HG03159 (cell line): Measurements from ENCODE around the gene RGS6.

Experiments used
- ATAC-seq: cut with Tn5 transposase; IDR thresholded peaks from one replicate; pipeline ENCODE4 v1.9.1; 2021; ENCODE audit warnings: mild to moderate bottlenecking, moderate library complexity; ENCODE audit not compliant: unreplicated experiment

Gene RGS6

DNA sequence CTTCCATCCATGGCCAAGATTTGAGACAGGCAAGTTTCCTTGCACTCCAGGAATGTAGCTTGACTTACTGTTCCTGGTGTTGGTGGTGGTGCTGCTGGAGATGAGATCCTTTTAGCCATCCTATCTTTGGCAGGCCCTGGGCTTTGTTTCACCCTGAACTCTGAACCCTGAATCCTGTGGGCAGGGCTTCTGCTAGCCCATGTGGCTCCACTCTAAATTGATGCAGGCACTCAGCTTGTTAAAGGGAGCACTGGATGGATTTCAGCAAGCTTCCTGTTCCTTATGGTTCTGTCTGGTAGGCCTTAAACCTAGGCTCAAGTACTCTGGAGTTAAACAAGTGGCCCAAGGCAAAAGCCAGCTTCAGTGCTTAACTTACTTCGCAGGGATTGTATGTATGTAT, 138.2 kb downstream of the RGS6 start:
- ATAC-seq: no peak

DNA sequence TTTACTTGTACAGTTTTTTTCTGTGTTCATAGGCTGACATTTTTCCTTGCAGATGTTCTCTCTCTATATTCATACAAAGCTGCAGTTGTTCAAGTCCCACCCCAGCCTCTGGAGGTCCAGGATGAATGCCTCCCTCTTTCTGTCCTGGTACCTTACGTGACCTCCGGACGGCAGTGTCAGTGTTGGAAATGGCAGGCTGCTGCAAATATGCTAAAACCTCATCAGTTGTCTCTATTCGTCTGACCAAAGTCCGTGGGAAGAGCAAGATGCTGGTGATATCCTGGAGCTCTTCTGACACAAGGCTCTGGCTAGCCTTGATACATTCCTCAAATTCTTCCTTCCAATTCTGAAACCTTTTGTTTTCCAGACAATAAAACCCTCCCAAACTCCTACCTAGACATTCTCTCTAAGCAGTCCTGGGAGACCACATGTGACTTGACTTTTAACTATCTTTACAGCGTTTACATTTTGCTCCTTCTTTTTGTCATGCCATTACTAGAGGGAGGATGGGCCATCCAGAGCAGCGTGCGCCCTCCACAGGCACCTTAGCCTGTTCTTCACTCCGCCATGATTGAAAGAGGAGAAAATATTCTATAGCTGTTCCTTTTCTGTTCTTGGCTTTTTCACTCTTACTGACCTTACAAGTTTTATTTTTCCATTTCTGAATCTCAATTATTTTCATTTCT, 143.6 kb downstream of the RGS6 start:
- ATAC-seq: no peak

DNA sequence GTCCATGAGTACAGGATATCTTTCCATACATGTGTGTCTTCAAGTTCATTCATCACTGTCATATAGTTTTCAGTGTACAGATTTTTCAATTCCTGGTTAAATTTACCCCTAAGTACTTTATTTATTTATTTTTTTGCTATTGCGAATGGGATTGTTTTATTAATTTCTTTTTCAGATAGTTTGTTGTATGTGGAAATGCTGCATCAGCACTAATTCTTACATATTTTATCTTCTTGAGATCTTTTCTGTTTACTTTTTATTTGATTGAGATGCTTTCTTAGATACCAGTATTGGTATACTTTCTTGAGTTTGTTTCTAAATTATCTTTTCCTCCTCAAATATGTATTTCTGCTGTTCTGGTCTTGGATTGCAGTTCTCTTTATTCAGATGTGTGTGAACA, 148.9 kb downstream of the RGS6 start:
- ATAC-seq: no peak

DNA sequence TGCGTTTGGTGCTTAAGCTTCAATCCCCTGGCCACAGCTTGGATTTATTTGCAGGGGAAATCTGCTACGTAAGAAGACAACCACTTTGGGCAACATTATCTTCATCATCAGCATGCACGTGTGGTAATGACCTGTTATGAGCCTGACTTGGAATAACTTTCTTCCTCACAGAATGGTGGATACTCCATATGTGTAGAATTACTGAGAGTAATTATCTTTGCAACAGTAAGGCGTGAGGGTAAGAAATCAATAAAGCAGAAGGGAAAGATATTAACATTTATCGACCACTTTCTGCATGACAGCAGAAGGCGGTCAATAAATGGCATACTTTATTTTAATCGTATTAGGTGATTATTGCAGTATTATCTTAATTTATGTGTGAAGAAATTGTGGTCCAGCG, 152.7 kb downstream of the RGS6 start:
- no peak for ATAC-seq

DNA sequence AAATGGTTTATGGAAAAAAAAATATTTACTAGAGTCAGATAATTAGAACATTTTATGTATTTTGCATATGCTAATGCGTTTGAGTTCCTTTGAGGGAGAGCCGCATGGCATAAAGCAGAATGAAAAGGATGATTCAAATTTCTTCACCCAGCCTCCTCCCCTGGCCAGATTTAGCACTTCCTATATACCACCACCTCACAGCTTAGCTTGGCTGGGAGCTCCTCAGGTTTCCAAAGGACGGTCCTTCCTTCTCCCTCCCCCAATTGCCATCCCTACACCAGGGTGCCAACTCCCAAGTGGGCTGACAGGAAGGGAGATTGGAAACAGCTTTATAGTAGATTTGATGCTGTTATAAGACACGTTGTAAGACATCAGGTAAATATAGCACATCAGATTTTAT, 157.4 kb downstream of the RGS6 start:
- ATAC-seq: no peak

DNA sequence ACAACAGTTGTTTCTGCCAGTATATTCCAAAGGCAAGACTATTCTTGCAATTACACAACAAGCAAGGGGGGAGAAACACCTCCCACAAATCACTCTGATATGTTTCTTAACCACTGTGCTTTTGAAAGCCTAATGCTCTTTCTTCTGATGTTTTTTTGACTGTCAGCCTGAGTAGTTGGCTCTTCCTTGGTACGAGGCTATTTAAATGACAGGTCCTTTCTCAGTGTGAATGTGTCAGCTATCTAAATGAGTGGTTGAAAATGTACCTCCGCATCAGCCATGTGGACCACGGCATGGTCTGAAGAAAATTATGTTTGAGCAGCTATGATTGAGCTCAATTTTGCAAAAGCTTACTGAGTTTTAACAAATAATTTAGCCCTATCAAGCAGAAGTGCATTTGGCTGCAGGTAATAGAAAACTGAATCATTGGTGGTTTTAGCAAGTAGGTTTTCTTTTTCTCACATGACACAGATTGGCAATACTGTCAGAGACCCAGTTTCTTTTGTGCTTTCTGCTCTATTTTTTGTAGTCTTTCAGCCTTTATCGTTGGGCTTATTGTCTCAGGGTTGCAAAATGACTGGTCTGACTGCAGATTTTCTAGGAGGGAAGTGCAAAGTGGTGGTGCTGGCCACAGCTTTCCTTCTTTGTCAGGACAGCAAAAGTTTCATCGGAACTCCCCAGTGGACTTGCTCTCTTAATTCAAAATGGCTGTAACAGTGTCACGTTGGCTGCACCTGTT, 162.8 kb downstream of the RGS6 start:
- ATAC-seq: no peak

DNA sequence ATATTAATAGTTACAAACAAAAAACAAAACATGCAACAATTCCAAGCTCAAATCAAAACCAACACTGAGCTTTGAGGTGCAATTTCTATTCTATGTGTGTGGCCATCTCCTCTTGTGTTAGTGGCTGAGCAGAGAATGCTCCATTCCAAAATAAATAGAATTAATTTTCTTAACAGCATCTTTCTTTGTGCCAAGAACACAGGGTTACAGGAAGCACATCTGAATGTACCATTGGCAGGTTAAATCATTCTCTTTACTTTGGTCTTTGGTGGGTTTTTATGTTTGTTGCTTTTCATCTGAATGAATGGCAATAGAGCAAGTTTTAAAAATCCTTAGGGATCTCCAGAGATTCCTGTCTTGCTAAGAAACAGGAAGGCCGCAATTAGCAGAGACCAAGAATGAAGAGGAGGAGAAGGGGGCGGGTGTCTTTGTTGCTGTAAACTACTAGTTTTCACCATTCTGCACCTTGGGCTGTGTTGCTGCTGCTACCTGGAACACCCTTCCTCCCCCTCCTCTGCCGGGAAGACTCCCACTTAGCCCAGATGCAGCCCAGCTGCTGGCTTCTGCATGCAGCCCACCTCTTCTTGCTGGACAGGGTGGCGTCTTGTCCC, 165.0 kb downstream of the RGS6 start:
- ATAC-seq: no peak

DNA sequence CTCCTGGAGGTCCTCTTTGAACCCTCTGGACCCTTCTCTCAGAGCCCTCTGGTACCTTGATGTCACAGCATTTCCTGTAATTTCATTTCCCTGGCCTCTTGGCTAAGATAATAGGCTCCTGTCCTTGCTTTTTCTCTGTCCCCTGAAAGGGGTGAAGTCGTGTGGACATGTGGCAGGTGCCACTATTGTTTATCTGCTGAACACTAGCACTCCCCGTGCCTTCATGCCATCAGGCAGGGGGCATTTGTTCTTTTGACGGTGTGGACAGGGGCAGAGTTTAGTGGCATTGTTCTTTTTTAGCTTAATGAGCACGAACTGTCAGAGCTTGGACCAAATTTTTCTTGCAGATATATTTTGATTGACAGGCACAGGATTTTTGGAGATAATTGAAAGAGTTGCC, 166.0 kb downstream of the RGS6 start:
- ATAC-seq: no peak

DNA sequence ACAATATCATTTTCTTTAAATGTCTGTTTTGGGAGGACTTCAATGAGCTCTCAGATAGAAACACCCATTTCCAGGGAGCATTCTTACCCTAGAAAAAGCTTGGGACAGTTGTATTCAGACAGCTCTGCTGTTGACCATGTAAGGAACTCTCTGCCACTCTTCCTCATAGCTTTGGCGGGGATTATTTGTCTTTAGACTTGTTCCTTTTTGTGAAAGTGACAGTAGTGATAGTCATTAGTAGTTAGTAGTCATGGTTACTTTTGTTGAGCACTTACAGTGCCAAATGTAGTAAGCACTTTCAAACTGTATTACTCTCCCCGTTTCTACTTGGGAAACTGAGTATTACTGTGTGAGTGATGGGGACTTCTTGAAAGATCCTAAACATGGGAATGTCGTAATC, 167.3 kb downstream of the RGS6 start:
- ATAC-seq: no peak

DNA sequence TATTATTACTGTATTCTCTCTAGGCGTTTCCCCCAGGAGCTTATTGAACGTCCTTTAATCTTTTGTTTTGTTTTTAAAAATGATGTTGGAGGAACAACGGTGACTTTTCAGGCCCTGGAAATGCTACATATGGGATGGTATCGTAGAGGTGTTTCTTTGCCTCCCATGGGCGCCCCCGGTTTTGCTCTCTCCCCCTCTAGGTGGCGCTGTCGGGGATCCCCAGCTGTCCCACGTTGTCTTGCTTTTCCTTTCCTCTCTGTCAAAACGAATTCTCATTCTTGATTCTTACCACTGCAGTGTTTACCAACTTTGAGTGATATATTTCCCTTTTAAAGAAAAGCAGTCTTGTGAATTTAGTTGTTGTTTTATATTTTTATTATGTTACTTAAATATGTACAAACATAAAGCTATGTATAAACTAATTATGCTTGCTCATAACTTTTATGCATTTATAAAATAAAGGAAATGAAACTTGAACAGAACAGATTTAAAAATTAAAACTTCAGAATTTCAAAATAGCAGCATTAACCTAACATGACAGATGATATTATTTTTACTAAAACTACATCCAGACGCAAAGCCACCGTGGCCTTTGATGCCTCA, 171.9 kb downstream of the RGS6 start:
- no peak for ATAC-seq

DNA sequence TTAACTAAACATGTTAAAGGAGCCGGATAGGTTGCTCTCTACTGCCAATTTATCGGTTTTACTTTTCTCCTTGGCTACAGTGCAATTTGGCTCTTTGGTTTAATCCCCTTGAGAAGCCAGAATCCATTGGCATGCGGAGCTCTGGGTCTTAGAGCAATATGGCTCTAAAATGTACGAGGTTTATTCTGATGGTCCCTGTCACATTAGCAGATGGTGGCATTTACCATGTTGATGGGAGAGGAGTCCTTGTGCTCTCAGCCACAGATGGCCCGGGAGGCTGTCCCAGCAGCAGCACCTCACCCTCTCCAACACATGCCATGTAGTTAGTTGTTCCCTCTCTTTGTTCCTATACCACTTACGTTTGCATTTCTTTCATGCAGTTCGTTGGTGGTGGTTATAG, 179.7 kb downstream of the RGS6 start:
- ATAC-seq: no peak

DNA sequence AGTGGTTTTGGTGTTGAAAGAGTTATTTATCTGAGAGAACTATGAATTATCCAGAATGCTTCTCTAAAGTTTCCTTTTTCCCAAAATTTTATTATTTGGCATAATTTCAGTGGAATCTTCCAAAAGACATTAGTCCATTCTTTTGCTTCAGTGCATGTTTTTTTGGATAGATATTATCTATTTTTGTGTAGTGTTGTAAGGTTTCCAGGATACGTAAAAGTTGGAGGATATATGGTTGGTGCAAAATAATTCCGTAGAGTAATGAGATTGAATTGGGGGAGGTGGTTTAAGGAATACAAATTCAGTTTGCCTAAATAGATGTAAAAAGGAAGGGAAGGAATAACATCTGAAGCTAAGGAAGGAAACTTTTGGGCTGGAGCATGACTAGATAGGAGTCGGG, 186.6 kb downstream of the RGS6 start:
- no peak for ATAC-seq

DNA sequence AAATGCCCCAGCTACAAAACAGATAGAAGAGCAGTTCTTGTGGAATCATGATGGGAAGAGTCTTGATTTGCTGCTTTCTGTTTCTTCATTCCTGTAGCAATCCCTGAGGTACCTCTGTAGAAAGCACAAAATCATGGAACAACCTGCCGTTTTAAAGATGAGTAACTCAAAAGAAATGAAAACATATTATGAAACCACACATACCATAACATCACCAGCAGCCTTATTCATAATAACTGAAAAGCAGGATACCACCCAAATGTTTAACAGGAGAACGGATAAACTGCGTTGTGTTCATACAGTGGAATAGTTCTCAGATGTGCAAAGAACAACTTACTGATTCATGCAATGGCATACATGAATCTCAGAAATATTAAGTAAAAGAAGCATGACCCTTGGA, 188.1 kb downstream of the RGS6 start:
- no peak for ATAC-seq

DNA sequence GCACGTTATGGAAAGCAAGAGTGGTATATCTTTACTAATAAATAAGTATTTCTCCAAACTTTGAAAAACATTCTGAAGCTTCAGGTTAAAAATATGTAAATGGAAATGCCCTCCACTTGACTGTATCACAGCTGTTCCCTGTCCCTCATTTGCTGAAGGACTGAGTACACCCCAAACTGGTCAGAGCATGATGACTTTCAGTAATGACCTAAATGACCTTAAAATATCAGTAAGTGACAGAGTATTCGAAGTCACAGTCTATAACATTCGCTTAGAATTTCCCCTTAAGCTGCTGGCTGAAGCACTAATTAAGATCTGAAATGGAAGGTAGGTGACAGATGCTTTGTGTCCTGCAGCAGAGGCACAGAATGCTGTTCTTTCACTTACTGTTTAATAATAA, 191.5 kb downstream of the RGS6 start:
- ATAC-seq: no peak

DNA sequence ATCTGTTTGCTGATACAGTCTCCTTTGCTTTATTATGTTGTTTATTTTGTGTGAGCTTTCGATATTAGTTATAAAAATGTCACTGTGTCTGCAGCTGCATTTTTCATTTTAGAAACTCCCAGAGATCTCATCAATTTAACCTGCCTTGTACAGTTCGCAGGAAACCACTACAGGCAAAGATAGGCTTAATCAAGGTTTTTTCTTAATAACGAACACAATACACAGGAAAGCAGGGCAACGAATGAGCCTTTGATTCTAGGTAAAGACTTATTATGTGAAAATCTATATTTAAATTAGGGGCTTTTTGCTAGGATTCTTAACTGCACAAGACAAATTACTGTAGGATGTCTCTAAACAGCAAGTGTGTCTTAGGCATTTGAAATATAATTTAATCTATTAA, 191.9 kb downstream of the RGS6 start:
- ATAC-seq: no peak

DNA sequence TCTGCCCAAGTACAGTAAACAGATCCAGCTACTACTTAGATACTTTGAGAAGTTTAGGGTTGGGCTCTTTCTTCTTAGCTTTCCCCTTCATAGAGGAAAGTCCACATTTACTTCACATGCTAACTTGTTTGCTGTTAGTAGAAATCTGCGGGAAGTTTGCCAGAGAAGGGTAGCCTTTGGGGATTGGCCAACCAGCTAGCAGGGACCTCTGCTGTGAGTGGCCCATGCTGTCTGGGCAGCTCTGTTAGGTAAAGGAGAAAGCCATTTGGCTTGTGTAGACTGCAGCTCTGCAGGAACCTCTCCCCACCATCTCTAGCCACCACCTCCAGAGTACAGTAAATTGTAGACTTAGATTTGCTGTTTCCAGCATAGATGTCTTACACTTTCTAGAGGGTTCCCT, 193.9 kb downstream of the RGS6 start:
- no peak for ATAC-seq

DNA sequence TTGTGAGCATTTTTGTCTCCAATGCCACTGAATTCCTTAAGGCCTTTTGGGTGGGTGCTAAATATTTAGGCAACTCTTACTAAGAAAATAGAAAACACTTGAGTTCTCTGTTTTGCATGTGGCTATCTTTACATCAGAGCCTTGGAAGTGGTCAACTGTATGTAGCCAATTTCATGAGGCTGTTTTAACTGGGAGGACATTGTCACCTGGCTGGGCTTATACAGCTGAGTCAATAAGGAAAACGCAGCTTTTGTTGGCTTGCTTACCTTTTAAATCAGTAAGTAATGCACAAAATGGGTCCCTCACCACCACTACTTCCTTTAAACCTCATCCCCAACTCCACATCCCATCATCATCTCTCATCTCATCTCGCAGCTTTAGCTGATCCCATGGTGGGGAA, 194.3 kb downstream of the RGS6 start:
- ATAC-seq: no peak

DNA sequence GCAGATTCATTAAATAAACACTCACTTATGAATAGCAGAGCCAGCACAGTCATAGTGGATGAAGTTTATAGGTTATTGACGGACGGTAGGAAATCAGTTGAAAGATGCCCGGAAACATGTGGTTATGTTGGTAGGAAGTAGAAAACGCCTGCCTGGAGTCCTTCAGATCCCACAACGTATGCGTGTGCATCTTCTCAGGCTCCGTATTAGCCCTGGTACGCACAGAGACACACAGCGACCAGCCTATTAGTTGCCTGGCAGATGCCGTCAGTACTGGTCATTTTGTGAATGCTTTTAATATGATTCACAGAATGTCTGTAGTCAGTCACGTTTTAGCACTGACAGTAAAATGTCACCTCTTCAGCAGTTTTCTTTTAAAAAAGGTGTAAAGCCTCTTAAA, 196.4 kb downstream of the RGS6 start:
- ATAC-seq: no peak

DNA sequence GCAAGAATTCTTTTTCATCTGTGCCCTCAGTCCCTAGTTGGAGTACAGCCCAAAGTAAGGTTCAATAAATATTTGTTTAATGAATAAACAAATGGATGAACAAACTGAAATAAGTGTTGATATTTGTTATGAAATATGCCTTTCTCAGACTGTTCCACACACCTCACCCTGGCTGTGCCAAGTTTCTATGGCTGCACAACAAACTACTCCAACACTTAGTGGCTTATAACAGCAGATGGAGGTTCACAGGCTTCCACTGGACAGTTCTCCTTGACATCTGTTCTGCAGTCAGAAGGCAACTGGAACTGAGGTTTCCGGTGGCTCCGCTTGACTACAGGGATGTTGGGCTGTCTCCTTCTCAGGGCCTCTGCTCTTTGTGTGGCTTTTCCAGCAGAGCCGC, 197.1 kb downstream of the RGS6 start:
- no peak for ATAC-seq

DNA sequence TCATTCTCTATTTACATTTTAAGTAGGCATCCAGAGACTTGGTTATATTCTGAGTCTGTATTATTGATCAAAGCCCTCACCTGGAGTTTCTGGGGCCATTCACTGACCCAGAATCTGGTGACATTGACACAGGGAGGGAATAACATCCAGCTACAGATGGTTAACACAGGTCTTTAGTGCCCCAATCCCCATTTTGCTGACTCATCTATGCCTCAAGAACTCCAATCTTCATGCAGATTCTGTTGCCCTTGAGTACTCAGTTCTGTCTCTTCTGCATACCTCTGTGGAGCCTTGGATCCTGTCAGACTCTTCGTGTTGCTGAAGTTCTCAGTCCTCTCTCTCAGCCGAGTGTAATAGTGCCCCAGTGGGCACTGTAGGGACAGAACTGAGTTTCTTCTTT, 208.9 kb downstream of the RGS6 start:
- no peak for ATAC-seq

DNA sequence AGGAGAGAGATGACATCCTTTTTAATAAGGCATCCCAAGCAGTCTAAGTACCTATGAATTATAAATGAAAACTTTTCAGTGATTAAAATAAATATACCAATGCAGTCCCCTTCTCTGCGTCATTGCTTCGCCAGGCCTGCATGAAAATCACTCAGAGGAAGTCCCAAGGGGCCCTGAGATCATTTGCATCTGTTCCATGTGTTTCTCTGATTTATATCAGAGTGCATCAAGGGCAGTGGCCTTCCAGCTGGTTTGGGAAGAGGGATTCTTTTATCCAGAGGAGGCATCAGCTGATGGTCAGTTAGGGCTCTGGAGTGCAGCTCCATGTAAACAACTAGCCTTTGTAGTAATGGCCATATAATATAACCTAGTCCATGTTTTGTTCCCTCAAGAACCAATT, 210.1 kb downstream of the RGS6 start:
- no peak for ATAC-seq

DNA sequence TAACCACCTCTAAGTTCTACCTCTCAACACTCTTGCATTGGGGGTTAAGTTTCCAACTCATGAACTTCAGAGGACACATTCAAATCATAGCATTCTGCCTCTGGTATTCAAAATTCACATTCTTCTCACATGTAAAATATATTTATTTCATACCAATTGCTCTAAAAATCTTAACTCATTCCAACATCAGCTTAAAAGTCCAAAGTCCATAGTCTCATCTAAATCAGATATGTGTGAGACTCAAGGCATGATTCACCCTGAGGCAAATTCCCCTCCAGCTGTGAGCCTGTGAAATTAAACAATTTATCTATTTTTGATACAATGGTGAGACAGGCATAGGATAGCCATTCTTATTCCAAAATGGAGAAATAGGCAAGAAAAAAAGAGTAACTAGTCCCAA, 214.0 kb downstream of the RGS6 start:
- ATAC-seq: no peak
